ENCODE results near the gene PXYLP1.

DNA sequence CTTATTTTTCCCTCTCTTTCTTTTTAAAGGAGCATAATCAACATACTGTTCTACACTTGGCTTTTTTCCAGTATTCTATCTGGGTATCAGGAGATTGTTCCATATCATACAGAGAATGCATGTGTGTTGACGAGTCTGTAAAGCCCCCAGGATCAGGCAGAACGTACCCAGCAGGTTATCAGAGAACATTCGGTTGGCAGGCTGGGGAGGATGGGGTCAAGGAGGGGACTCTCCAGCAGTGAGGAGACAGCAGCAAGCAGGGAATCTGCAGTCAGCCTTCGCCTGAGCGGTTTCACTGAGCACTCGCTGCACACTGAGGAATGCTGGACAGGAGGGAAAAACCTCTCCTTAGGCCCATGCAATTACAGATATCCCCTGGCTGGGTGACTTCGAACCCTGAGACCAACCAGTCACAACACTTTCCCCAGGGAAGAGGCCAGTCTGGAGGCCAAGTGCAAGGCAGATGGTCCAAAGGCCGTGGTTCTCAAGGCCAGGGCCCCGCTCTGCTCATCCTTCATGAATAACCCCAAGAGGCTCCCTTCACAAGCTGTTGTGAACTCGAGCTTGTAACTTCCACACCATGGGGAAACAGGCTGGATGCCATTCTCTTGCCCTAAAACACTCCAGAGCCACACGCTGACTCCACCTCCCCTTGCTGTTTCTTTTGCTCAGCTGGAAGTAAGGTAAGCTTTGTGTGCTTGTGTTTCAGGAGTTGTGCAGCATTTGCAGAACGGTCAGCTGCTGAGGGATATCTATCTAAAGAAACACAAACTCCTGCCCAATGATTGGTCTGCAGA, 60.1 kb downstream of the PXYLP1 start:
- TF ChIP-seq, protein P1, sequence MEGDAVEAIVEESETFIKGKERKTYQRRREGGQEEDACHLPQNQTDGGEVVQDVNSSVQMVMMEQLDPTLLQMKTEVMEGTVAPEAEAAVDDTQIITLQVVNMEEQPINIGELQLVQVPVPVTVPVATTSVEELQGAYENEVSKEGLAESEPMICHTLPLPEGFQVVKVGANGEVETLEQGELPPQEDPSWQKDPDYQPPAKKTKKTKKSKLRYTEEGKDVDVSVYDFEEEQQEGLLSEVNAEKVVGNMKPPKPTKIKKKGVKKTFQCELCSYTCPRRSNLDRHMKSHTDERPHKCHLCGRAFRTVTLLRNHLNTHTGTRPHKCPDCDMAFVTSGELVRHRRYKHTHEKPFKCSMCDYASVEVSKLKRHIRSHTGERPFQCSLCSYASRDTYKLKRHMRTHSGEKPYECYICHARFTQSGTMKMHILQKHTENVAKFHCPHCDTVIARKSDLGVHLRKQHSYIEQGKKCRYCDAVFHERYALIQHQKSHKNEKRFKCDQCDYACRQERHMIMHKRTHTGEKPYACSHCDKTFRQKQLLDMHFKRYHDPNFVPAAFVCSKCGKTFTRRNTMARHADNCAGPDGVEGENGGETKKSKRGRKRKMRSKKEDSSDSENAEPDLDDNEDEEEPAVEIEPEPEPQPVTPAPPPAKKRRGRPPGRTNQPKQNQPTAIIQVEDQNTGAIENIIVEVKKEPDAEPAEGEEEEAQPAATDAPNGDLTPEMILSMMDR (conservative IDR thresholded peaks at IDR 0.05; ENCODE audit: low read depth, low read length) = no peak
- no peak for TF ChIP-seq EZH2 (IDR thresholded peaks at IDR 0.05; ENCODE audit: borderline replicate concordance, low read depth, low read length, poor library complexity, severe bottlenecking)

Measured in A673 (cell line).